Activated naive CD4-positive, alpha-beta T cell treated with anti-CD3 and anti-CD28 coated beads, Interleukin-2, amount 10 ng/mL, durations not matched to agents 7 days and 5 days (primary cell): ENCODE results near the gene NABP1.

Experiments
- CTCF ChIA-PET: fragments of 350-600 bp; sonication (Branson Sonifier 250); formaldehyde crosslinking; loops from one replicate; lab custom pipeline; 2021; ENCODE audit warnings: antibody characterized with exemption; lab: Charles Lee
- DNase-seq: peaks from one replicate; pipeline ENCODE4 v3.0.0-alpha.2; 2020
- H3K27ac Mint-ChIP-seq: one replicate; pipeline ENCODE4 v1.8.0; 2021; ENCODE audit warnings: mild to moderate bottlenecking, moderate library complexity, mixed read lengths
- H3K27me3 Mint-ChIP-seq: one replicate; pipeline ENCODE4 v1.8.0; 2021; ENCODE audit warnings: mild to moderate bottlenecking, mixed read lengths
- H3K36me3 Mint-ChIP-seq: one replicate; pipeline ENCODE4 v1.8.0; 2021; ENCODE audit warnings: mixed read lengths
- H3K4me1 Mint-ChIP-seq: one replicate; pipeline ENCODE4 v1.8.0; 2021; ENCODE audit warnings: mixed read lengths
- H3K4me3 Mint-ChIP-seq: one replicate; pipeline ENCODE4 v1.8.0; 2021; ENCODE audit warnings: mild to moderate bottlenecking, moderate library complexity, mixed read lengths
- H3K9me3 Mint-ChIP-seq: one replicate; pipeline ENCODE4 v1.8.0; 2021; ENCODE audit warnings: mixed read lengths

Gene NABP1

DNA sequence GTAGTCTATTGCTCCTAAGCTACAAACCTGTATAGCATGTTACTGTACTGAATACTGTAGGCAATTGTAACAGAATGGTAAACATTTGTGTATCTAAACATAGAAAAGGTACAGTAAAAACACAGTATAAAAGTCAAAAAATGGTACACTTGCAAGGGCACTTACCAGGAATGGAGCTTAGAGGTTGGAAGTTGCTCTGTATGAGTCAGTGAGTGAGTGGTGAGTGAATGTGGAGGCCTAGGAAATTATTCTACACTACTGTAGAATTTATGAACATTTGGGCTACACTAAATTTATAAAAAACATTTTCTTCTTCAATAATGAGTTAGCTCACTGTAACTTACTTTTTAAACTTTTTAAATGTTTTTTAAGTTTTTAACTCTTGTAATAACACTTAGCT, 19.0 kb downstream of the NABP1 start:
- Mint-ChIP-seq H3K9me3 (no peaks in the 10 kb centered on the region), H3K4me1 (no peaks in the 10 kb centered on the region), H3K27ac (no peak overlapping the region), H3K36me3 (peaks cover 20% of the 10 kb centered on the region), H3K27me3 (no peaks in the 10 kb centered on the region), H3K4me3 (no peak overlapping the region)
- DNase-seq = no peak
- CTCF ChIA-PET = interaction anchor here (0.9 to 2.3 kb wide), 8 partner anchors 10 to 466 kb away, joined by 3 to 11 read pairs (median 6); partner anchors contain the start of gene CAVIN2

DNA sequence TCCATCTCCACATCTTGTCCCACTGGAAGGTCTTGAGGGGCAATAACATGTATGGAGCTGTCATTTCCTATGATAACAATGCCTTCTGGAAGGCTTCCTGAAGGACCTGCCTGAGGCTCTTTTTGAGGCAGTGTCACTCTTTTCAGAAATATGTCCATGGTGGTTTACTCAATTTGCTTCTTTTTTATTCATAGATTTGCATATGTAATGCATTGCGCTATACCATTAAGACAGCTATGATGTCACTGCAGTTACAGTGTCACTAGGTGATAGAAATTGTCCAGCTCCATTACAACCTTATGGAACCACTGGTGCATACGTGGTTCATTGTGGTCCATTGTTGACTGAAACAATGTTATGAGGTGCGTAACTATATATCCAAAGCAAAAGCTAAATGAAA, 19.9 kb downstream of the NABP1 start:
- Mint-ChIP-seq H3K27ac (no peak overlapping the region), H3K4me1 (no peaks in the 10 kb centered on the region), H3K4me3 (no peak overlapping the region), H3K9me3 (no peaks in the 10 kb centered on the region), H3K36me3 (peaks cover 20% of the 10 kb centered on the region), H3K27me3 (no peaks in the 10 kb centered on the region)
- CTCF ChIA-PET = interaction anchor here (0.9 to 2.3 kb wide), 5 partner anchors 129 to 464 kb away, joined by 3 to 11 read pairs (median 4); partner anchors contain the start of gene CAVIN2
- DNase-seq = no peak

DNA sequence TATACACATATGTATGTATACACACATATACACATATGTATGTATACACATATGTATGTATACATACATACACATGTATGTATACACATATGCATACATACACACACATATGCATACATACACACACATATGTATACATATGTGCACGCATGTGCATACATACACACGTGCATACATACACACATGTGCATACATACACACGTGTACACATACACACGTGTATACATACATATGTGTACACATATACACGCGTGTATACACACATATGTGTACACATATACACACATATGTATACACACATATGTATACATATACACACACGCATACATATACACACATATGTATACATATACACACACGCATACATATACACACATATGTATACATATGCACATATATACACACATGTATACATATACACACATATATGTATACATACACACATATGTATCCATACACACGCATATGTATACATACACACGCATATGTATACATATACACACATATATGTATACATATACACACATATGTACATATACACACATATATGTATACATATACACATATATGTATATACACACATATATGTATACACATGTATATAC, 21.5 kb downstream of the NABP1 start:
- Mint-ChIP-seq H3K4me3 (no peak overlapping the region), H3K27me3 (no peaks in the 10 kb centered on the region), H3K36me3 (peaks cover 16% of the 10 kb centered on the region), H3K27ac (no peak overlapping the region), H3K4me1 (no peaks in the 10 kb centered on the region), H3K9me3 (no peaks in the 10 kb centered on the region)
- CTCF ChIA-PET = interaction anchor here (2.3 kb wide), 1 partner anchor 133 kb away, joined by 11 read pairs; no protein-coding TSS in a partner anchor
- DNase-seq = no peak

DNA sequence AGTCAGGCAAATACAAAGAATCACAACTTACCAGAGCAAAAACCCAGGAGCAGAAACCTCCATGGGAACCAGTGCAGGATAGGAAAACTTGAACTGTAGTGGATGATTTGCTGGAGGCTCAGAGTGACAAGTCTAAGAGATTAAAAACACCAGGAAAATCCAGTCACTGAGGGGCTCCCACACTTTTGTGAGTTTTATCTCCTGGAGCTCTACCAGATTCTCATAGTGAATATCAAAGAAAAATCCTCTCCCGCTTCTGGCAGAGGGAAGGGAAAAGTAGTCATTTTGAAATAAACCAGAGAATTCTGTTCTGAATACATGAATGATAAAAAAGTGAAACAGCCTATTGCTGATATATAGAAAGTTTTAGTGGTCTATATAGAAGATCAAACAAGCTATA, 23.1 kb downstream of the NABP1 start:
- no peak overlapping the region for H3K27ac Mint-ChIP-seq
- H3K9me3 Mint-ChIP-seq = no peaks in the 10 kb centered on the region
- H3K4me3 Mint-ChIP-seq = no peak overlapping the region
- H3K36me3 Mint-ChIP-seq = peaks cover 11% of the 10 kb centered on the region
- CTCF ChIA-PET = interaction anchor here (1.6 kb wide), 1 partner anchor 135 kb away, joined by 3 read pairs; no protein-coding TSS in a partner anchor
- no peaks in the 10 kb centered on the region for H3K4me1 Mint-ChIP-seq
- DNase-seq = no peak
- H3K27me3 Mint-ChIP-seq = no peaks in the 10 kb centered on the region

DNA sequence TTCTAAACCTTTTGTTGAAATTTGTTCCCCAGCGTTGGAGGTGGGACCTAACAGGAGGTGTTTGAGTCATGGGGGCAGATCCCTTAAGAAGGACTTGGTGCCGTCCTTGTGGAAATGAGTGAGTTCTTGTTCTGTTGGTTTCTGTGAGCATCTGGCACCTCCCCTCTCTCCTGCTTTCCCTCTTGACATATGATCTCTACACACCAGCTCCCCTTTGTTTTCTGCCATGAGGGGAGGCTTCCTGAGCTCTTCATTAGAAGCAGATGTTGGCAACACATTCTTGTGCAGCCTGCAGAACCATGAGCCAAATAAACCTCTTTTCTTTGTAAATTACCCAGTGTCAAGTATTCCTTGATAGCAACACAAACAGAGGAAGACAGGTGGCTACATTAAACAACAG, 23.8 kb downstream of the NABP1 start:
- Mint-ChIP-seq H3K36me3 (peaks cover 11% of the 10 kb centered on the region), H3K9me3 (no peaks in the 10 kb centered on the region), H3K4me1 (no peaks in the 10 kb centered on the region), H3K27ac (no peak overlapping the region), H3K4me3 (no peak overlapping the region), H3K27me3 (no peaks in the 10 kb centered on the region)
- DNase-seq = no peak
- CTCF ChIA-PET = interaction anchor here (1.4 to 1.6 kb wide), 2 partner anchors 135 to 461 kb away, joined by 3 to 4 read pairs; no protein-coding TSS in a partner anchor

DNA sequence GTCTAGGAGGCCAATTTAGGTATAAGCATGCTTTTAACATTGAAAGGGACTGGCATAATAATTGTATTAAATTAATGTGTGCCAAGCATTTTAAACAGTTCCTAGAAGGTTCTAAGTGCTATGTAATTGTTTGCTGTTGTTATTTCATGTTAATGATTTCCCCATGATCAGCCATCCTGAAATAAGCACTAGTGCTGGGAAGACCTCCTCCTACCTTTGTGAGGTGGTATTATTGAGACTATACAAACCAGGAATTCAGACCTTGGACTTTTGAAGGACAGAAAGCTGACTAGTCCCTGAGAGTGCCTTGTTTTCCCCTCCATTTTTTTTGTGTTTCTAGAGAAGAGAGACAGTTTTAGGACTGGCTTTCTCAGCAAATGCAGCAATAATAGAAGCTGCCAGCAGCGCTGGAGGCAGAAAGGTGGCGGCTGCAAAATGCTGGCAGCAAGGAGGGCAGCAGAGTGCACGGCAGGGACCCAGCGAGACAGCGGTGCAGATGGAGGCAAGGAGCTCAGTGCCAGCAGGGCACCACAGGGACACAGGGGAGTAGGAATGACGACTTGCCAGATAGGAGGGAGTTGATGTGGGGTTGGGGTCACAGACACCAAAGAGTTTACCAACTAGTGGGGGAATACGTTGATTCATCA, 25.3 kb downstream of the NABP1 start:
- Mint-ChIP-seq H3K4me1 (no peaks in the 10 kb centered on the region), H3K9me3 (no peaks in the 10 kb centered on the region), H3K27me3 (no peaks in the 10 kb centered on the region), H3K36me3 (peaks cover 4% of the 10 kb centered on the region), H3K27ac (no peak overlapping the region), H3K4me3 (no peak overlapping the region)
- CTCF ChIA-PET = no interaction called here
- no peak for DNase-seq

DNA sequence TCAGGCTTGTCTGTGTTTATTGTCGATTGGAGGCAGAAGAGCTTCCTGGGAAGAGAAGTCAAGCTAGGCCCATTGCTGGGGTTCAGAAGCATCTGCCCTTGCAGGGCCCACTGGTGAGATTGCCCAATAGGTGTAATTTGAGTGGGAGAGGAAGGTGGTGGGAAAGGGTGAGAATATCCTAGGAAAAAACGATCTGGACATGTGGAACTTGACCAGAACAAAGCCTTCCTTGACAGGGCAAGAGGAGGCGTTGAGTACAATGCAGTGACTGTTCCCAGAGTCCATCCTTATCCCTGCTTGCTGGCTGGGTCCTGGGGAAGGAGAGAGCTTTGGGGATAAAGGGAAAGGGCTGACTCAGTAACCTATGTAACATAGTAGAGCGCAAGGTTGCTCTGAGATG, 27.1 kb downstream of the NABP1 start:
- Mint-ChIP-seq H3K9me3 (no peaks in the 10 kb centered on the region), H3K27ac (no peak overlapping the region), H3K36me3 (peaks cover 2% of the 10 kb centered on the region), H3K4me1 (no peaks in the 10 kb centered on the region), H3K27me3 (no peaks in the 10 kb centered on the region), H3K4me3 (no peak overlapping the region)
- CTCF ChIA-PET = interaction anchor here (1.0 kb wide), 1 partner anchor 53 kb away, joined by 4 read pairs; no protein-coding TSS in a partner anchor
- no peak for DNase-seq

DNA sequence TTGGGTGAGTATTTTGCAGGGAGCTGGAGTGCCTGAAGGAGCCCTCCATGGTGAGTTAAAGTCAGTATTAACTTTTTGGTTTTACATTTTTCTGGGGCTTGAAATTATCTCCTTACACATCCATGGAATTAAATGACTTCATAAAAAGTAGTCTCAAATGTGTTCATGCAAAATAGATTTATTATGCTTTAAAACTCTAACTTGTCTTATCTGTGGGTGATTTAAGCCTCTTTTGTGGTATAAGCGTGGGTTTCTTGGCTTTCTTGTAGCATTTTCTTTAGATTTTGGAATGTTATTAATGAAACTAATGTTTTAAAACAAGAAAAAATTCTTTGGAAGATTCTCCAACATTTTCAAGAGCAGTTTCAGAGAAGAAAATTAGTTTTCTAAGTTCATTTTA, 27.8 kb downstream of the NABP1 start:
- Mint-ChIP-seq H3K4me3 (no peak overlapping the region), H3K9me3 (no peaks in the 10 kb centered on the region), H3K36me3 (no peaks in the 10 kb centered on the region), H3K4me1 (no peaks in the 10 kb centered on the region), H3K27ac (no peak overlapping the region), H3K27me3 (no peaks in the 10 kb centered on the region)
- CTCF ChIA-PET = interaction anchor here (0.6 to 1.0 kb wide), 2 partner anchors 15 to 52 kb away, joined by 3 to 4 read pairs; no protein-coding TSS in a partner anchor
- no peak for DNase-seq

DNA sequence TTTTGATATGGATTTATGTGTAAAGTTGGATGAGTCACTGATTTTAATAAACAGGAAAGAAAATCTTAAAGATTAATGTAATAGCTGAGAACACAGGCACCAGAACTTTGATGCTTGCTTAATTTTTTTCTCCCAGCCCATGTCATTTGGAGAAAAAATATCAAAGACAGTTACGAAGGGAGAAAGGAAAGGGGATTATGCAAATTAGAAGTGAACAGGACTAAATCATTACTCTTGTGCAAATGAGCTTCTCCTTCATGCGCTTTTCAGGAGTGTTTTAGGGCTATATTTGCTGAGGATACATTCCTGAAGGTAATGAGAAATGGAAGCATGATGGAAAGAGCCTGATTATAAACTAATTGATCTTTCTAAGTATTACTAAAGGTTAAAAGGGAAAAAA, 28.9 kb downstream of the NABP1 start:
- H3K4me3 Mint-ChIP-seq = no peak overlapping the region
- no peak for DNase-seq
- CTCF ChIA-PET = interaction anchor here (1.0 to 1.6 kb wide), 3 partner anchors 10 to 140 kb away, joined by 3 to 6 read pairs (median 6); no protein-coding TSS in a partner anchor
- no peaks in the 10 kb centered on the region for H3K9me3 Mint-ChIP-seq
- no peaks in the 10 kb centered on the region for H3K27me3 Mint-ChIP-seq
- H3K36me3 Mint-ChIP-seq = no peaks in the 10 kb centered on the region
- no peaks in the 10 kb centered on the region for H3K4me1 Mint-ChIP-seq
- no peak overlapping the region for H3K27ac Mint-ChIP-seq

DNA sequence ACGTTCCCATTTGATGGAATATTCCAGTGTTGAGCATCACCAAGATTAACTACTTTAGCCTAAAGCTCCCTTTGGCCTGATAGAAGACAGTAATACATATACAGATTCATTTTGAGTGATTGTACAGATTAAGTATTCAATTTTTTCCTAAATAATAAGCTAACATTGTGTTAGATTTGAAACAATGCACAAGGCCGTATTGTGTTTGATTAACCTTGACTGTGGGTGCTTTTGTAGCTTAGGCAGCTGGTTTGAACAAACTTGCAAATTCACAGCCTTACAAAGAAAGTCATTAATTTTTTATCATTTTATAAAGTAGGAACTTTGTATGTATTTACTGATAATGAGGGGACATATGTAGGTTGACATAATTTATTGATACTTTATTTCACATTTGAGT, 29.6 kb downstream of the NABP1 start:
- Mint-ChIP-seq H3K36me3 (no peaks in the 10 kb centered on the region), H3K9me3 (no peaks in the 10 kb centered on the region), H3K4me1 (no peaks in the 10 kb centered on the region), H3K27ac (no peak overlapping the region), H3K4me3 (no peak overlapping the region), H3K27me3 (no peaks in the 10 kb centered on the region)
- CTCF ChIA-PET = interaction anchor here (1.0 to 1.6 kb wide), 4 partner anchors 11 to 141 kb away, joined by 3 to 6 read pairs (median 5); no protein-coding TSS in a partner anchor
- no peak for DNase-seq

DNA sequence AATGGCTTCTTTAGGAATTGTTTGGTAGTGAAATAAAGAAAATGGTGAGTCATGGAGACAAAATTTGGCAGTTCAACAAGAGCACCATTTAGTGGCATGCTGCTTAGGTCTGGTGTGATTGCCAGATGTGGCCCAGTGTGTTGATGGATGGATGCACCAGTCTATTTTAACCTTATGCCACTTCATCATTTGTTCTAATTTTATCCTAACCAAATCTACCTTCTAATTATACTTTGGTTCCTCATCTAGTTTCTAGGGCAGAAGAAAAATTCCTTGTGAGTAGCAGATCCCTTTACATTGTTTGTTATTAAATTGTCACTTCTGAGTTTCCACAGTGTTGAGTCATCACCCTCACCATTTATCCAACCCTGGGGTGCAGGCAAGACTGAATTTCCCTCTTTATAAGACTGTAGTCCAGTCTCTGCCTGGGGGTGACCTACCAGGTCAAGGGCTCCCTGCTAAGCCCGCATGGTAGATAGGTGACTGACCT, 32.5 kb downstream of the NABP1 start:
- Mint-ChIP-seq H3K4me3 (no peak overlapping the region), H3K27me3 (no peaks in the 10 kb centered on the region), H3K9me3 (no peaks in the 10 kb centered on the region), H3K36me3 (no peaks in the 10 kb centered on the region), H3K27ac (no peak overlapping the region), H3K4me1 (no peaks in the 10 kb centered on the region)
- DNase-seq = no peak
- CTCF ChIA-PET = interaction anchor here (0.7 kb wide), 1 partner anchor 33 kb away, joined by 3 read pairs; no protein-coding TSS in a partner anchor

DNA sequence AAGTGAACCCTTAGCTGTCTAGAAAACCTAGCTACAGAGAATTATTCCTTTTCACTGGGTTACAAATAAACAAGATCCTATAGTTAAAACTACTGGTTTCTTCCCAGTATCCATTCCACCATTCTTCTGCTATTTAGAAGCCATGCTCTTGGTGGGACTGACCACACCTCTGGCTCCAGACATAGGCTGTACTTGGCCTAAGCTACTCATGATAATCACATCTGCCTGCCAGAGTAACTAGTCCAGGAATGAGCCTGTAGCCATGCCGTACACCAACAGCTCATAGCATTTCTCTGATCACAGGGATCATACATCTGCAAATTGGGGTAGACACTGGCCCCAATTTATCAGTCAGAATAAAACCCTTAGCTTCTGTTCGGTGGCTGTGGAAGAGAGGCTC, 33.7 kb downstream of the NABP1 start:
- H3K4me1 Mint-ChIP-seq = no peaks in the 10 kb centered on the region

DNA sequence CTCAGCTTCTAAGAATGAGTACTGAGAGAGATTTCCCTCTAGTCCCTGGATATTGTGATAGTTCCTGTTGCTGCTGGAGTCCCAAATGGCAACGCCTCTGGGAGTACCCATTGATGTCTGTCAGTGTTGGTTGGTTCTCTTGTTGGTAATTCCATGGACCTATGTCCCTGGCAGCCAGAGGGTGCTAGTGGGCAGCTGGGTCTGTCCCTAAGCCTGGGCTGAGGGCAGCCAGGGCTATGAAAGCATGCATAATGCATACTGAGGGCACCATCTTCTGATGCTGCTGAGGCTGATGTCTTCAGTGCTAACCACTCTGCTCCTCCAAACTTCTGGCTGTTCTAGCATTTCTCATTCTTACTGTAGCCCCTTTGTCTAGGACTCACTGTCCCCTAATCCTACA, 35.9 kb downstream of the NABP1 start:
- H3K9me3 Mint-ChIP-seq = no peaks in the 10 kb centered on the region
- CTCF ChIA-PET = no interaction called here
- H3K27ac Mint-ChIP-seq = no peak overlapping the region
- H3K36me3 Mint-ChIP-seq = no peaks in the 10 kb centered on the region
- no peak for DNase-seq
- H3K4me3 Mint-ChIP-seq = no peak overlapping the region
- no peaks in the 10 kb centered on the region for H3K4me1 Mint-ChIP-seq
- H3K27me3 Mint-ChIP-seq = peaks cover 7% of the 10 kb centered on the region

More for the DNA sequence above, 33.7 kb downstream of the NABP1 start:
- no peak for DNase-seq
- H3K27me3 Mint-ChIP-seq = peaks cover 4% of the 10 kb centered on the region
- H3K4me3 Mint-ChIP-seq = no peak overlapping the region
- CTCF ChIA-PET = interaction anchor here (0.7 to 2.1 kb wide), 2 partner anchors 15 to 451 kb away, joined by 3 to 9 read pairs; no protein-coding TSS in a partner anchor
- no peaks in the 10 kb centered on the region for H3K36me3 Mint-ChIP-seq
- no peak overlapping the region for H3K27ac Mint-ChIP-seq
- no peaks in the 10 kb centered on the region for H3K9me3 Mint-ChIP-seq

DNA sequence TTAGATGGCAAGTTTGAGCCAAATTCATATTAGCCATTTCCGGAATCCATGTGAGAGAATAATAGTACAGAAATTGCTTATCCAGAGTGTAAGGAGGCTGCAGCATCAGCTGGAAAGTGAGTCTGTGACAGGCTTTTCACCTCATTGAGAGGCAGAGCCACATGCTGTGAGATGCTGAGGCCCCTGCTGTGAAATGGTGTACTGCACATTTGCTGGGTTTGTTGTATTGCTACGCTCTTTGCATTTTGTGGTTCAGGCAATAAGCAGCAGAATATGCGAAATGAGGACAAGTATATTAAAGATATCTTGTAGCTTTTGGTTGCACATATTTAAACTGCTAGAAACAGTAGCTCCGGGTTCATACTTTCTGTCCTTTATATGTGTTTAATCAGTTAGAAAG, 37.0 kb downstream of the NABP1 start:
- no peaks in the 10 kb centered on the region for H3K36me3 Mint-ChIP-seq
- DNase-seq = no peak
- no peak overlapping the region for H3K4me3 Mint-ChIP-seq
- CTCF ChIA-PET = interaction anchor here (0.8 kb wide), 2 partner anchors 151 to 448 kb away, joined by 3 to 5 read pairs; no protein-coding TSS in a partner anchor
- no peak overlapping the region for H3K27ac Mint-ChIP-seq
- no peaks in the 10 kb centered on the region for H3K4me1 Mint-ChIP-seq
- peaks cover 7% of the 10 kb centered on the region for H3K27me3 Mint-ChIP-seq
- H3K9me3 Mint-ChIP-seq = no peaks in the 10 kb centered on the region
